GM18517 (cell line): ENCODE data around the gene ADGRV1.

Experiments used
- ATAC-seq: cut with Tn5 transposase; IDR thresholded peaks from one replicate; pipeline ENCODE4 v1.9.1; 2021; ENCODE audit warnings: mild to moderate bottlenecking, moderate library complexity; ENCODE audit not compliant: unreplicated experiment

Gene ADGRV1

GRCh38 chr5:90558344-90559192, at the start of gene ADGRV1:
TSS of gene ADGRV1 (plus strand) at chr5:90558797. CDS start at chr5:90558896, 99 bp downstream.
- no peak for ATAC-seq

- ATAC-seq = no peak
These were observed 48.2 kb upstream of the ADGRV1 start for GRCh38 chr5:90510438-90510837.

DNA sequence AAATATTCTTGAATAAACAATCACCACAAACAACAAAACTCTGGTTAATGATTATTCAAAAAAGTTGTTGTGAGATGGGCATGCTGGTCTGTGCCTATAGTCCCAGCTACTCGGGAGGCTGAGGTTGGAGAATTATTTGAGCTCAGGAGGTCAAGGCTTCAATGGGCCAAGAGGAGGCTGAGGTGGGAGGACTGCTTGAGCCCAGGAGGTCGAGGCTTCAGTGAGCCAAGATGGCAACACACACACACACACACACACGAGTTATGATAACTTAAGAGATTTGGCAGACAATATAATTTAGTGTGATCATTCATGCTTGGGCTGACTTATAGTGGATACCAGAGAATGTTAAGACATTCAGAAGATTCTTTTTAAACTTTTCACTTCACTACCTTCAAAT, 44.1 kb upstream of the ADGRV1 start:
- no peak for ATAC-seq

DNA sequence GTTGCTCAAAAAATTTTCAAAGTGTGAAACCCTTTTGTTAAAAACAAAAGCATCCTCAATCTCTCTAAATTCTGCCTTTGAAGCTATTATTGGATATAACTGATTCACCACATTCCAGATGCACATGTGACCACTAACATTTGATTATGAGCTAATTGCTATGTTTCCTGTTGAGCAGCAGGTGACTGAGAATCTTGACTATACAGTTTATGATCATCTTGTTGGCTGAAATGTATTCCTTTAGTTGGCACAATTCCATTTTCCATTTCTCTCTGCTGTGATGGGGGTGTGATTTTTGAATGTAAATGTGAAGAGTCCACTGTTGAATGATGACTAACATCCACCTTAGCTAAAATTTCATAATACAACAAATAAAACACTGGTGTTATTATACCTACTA, 39.9 kb upstream of the ADGRV1 start:
- no peak for ATAC-seq

GRCh38 chr5:90519081-90519480, 39.5 kb upstream of the ADGRV1 start:
- ATAC-seq = no peak

- peak; percentile 9 for ATAC-seq
These were observed 29.9 kb upstream of the ADGRV1 start for GRCh38 chr5:90528601-90529193.

DNA sequence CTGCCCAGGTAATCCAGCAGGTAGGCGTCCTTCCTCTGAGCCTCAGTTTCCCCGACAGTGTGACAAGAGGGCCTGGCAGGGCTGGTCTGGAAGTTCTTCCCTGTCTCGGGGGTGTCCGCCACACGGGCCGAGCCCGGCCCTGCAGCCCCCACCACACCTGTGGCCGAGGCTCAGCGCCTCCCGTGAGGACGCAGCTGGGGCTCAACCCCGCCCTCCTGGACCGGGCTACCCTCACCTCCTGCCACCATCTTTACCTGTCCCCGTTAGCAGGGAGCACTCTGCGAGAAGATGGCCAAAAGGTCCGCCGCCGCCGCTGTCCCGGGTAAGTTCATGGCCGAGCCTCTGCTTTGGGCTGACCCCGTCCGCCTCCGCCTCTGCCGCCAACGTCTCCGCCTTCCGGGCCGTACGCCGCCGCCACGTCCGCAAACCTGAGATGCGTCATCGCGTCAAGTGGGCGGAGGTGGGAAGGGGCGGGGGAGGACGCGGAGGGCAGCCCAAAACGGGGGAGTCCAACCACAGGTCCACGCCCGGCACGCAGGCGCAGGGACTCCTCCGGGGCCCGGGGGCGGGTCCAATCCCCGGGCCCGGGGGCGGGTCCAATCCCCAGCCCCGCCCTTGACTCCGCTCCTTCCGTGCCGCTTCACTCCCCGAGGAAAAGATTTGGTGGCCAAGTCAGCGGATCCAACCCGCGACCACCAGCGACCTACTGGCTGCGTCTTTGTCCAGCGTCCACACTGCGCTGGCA, 29.2 kb upstream of the ADGRV1 start, which contains the start of gene LYSMD3:
Gene LYSMD3 (minus strand): TSS at position 391 of the 745 bp plus-strand sequence. CDS start 4,295 bp downstream, outside the sequence.
- ATAC-seq = peak; percentile 87

- ATAC-seq = peak; percentile 62
These were observed 28.5 kb upstream of the ADGRV1 start for GRCh38 chr5:90529939-90530677.

- no peak for ATAC-seq
These were observed 27.7 kb upstream of the ADGRV1 start for GRCh38 chr5:90530736-90531487.

GRCh38 chr5:90533794-90534193, 24.8 kb upstream of the ADGRV1 start:
- no peak for ATAC-seq

DNA sequence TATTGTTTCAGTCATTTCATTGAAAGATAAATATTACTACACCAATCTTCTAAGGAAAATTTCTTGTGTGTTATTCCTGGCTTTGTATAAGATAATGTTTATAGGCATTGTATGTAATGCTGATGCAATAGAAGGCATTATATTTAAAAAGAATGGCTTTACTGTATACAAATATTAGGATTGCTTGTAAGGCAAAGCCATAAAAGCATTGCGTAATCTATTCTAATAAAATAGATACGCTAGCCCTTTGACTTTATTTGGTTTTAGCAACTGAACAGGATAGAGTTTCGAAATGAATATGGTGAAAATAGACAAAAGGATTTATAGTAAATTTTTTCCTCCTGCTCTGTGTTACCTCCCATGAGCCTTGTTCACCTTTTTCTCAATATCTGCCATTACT, 23.7 kb upstream of the ADGRV1 start:
- ATAC-seq = no peak

GRCh38 chr5:90542827-90543519, 15.6 kb upstream of the ADGRV1 start:
- no peak for ATAC-seq

GRCh38 chr5:90545511-90545910, 13.1 kb upstream of the ADGRV1 start:
- no peak for ATAC-seq

DNA sequence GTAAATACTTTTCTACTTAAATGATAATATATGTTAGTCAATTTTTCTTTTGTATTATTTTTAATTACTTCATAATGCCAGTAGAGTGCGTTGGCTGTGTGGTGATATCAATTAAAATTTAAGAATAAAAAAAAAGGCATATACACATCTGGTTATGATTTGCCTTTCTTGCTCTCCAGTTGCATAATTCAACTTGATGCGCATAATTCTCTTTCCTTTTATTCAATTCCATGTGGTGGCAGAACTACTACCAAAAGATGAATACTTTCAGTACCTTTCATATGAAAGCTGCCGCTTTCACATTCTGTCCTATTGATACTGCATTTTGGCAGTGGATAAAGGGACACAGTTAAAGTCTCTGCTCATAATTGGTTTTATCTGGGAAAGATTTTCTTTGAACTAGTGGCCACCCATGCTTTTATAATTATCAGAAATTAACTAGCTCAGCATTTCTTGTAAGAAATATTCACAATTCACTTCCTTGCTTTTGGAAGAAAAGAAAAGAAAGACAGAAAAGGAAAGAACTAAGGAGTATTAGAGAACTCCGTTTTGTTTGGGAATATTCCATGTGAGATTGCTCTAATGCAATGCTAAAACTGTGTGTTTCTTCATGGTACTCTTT, 12.3 kb upstream of the ADGRV1 start:
- ATAC-seq = no peak

DNA sequence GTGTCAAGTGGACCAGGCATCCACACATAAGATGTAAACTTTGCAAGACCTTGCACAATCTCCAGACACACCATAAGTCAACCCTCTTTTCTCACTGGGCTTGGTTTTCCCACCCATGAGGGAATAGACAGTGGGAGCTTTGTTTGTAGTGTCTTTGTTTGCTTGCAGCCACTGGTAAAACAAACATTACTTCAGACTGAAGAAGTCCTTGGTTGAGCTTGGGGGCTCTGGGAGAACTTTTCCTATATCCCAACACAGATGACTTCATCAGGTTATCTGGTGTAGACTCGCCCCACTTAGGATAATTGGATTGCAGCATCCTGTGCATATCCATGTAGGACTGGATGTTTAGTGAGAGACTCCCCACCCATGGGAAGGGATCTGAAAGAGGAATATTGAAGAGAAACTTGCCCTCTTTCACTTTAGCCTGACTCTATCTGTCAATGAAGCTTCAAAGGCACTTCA, 11.5 kb upstream of the ADGRV1 start:
- ATAC-seq = no peak

DNA sequence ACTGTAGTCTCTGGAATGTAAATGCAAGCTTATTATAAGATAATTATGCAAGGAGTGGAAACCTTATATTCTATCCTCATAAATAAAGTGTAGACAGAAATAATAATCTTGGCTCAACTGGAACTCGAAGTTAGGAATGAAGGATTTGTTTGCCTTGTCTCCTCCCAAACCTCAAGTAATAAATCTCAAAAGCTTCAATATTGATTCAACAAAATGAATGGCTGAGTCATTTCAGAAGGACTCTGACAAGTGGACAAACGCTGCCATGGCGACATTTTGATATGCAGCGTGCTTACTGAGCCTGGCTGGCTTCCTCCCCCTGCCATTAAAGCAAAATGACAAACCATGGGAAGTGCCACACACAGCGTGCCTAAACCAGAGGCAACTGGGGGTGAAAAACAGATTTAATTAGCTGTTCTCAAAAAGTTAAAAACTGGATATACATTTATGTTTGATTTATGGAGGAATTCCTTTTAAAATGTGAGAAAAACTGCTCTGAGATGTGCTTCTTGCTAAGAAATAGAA, 10.5 kb upstream of the ADGRV1 start:
- ATAC-seq = no peak

DNA sequence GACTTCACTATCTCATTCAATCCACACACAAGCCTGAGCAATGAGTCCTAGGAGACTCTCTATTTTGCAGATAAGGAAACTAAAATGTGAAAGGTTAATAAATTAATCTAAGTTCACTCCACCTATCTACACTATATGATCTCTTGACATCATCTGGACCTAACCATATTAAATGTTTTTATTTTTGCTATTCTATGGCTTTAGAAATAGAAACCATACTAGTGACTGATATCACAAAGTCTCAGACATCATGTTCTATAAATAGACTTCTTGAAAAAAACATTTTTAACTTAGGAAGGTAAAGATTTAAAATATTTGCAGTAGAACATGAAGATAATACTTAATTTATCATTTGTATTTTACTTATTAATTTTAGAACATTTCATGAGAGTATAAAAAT, 9.4 kb upstream of the ADGRV1 start:
- no peak for ATAC-seq

- ATAC-seq = no peak
These were observed 8.8 kb upstream of the ADGRV1 start for GRCh38 chr5:90549729-90550275.
